Stimulated activated CD8-positive, alpha-beta memory T cell treated with anti-CD3 and anti-CD28 coated beads, Interleukin-4, amount 100 ng/mL, for 4 hours (primary cell): ENCODE measurements around the gene MFSD2A.
"Not testable (repeated sequence)": the region's sequence is repeated elsewhere in the genome, so short reads cannot be mapped to it uniquely, and the experiment has no call there.

ENCODE experiments used
- DNase-seq, 2 donors: peaks; one replicate each; pipeline ENCODE4 v3.0.0-alpha.2; 2020; ENCODE audit warnings: low read depth in 2 of 2, low spot score in 1 of 2

The MFSD2A gene

GRCh38 chr1:40001456-40001855, 46.5 kb downstream of the MFSD2A start:
- no peak for DNase-seq

- DNase-seq, result no peak
Measured at GRCh38 chr1:40003156-40004093, 48.5 kb downstream of the MFSD2A start.

- DNase-seq, result no peak
Measured at GRCh38 chr1:40004857-40005256, 49.9 kb downstream of the MFSD2A start.

- DNase-seq, result not testable (repeated sequence)
Measured at GRCh38 chr1:40007481-40008034, 52.6 kb downstream of the MFSD2A start.

- no peak for DNase-seq
Measured at GRCh38 chr1:40011198-40011597, 56.3 kb downstream of the MFSD2A start.

GRCh38 chr1:40014253-40014706, 59.3 kb downstream of the MFSD2A start:
- DNase-seq, result no peak

GRCh38 chr1:40014812-40015594, 60.1 kb downstream of the MFSD2A start:
- DNase-seq, result no peak

- DNase-seq, result no peak
Measured at GRCh38 chr1:40017951-40018575, 63.1 kb downstream of the MFSD2A start.
